ENCODE measurements around the gene RASAL1. TPM values are rescaled to one million over a fixed set of nuclear protein-coding genes. Genes with fewer than 3 reads are reported as not detected.

The RASAL1 gene
- total and polyA plus RNA-seq, 7 experiments from 2014 or later = 0.19 to 2.1 (median 1.4) TPM

- Mint-ChIP-seq H3K36me3 (no peaks in the 10 kb centered on the region), H3K4me3 (peak overlapping the region in 9 of 10 donors; percentile 36 to 91 (median 87)), H3K9me3 (no peaks in the 10 kb centered on the region), H3K27me3 (peaks cover 0 to 28% (median 0%) of the 10 kb centered on the region in 5 donors), H3K4me1 (peaks cover 0 to 54% (median 42%) of the 10 kb centered on the region in 7 donors), H3K27ac (peak overlapping the region in 8 of 9 donors; percentile 46 to 90 (median 84))
- Histone ChIP-seq H3K36me3 (ENCODE audit: control insufficient read depth in 2 of 3, insufficient read depth in 3 of 3, low read length in 3 of 3) (no peaks in the 10 kb centered on the region), H3K9me3 (ENCODE audit: control insufficient read depth in 2 of 3, low read length in 3 of 3) (no peaks in the 10 kb centered on the region), H3K27ac (ENCODE audit: low read depth, low read length) (peak overlapping the region; percentile 72), H3K27me3 (ENCODE audit: control insufficient read depth in 2 of 2, insufficient read depth in 2 of 2, low read length in 2 of 2) (no peaks in the 10 kb centered on the region), H3K4me3 (ENCODE audit: low read length) (peak overlapping the region; percentile 57), H3K4me1 (ENCODE audit: control insufficient read depth in 2 of 2, insufficient read depth in 2 of 2, low read length in 2 of 2) (peaks cover 4 to 46% of the 10 kb centered on the region in 2 donors)
- intact Hi-C loops (cut with micrococcal nuclease) = loop anchor here (5.0 to 10.0 kb wide), 2 partner anchors 81 to 278 kb away; partner anchors contain the start of genes RASAL1 (in 1 of the 2) and SLC8B1 (in 1 of the 2)
- CTCF ChIA-PET = interaction anchor here (0.7 kb wide), 1 partner anchor 118 kb away, joined by 3 read pairs; no protein-coding TSS in a partner anchor
- ATAC-seq = no peak
- POLR2A ChIA-PET = interaction anchor here (0.5 to 1.6 kb wide), 2 partner anchors 33 to 129 kb away, joined by 3 to 4 read pairs; partner anchors contain the start of gene DDX54
- no peak for DNase-seq
Observed at GRCh38 chr12:113056381-113056630, 79.3 kb downstream of the RASAL1 start.

DNA sequence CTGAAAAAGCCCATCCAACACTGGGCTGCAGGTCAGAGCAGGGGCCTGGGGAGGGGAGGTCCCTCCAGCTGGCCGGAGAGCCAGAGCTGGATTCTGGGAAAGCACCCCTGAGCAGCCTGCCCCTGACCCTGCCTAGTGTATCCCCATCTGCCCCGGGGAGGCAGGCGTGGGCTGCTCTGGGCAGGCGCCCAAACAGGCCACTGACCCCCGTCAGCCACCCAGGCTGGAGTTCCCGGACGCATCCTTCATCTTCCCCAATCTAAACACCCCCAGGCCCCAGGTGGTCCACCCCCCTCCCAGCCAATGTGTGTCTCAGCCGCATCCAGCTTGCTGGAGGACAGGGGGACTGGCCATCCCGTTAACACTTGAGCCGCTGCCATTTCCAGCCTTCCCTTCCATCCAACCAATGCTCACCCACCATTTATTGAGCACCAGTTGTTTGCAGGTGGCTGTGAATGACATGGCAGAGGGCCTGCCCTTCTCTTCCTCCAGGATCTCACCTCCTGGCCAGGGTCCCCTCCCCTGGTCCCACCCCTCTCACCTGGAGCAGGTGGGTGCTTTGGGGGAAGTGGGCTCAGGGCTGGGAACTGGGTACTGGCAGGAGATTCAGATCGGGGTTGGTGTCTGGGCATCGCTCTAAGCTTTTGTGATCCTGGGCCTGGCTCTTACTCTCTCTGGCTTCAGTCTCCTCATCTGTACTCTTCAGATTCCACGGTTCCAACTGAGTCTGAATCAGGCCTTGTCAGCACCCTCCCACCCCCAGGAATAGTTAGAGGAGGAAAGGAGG lies 79.8 kb downstream of the RASAL1 start:
- Mint-ChIP-seq H3K36me3 (no peaks in the 10 kb centered on the region), H3K4me3 (peak overlapping the region in 9 of 10 donors; percentile 36 to 91 (median 87)), H3K27me3 (peaks cover 0 to 28% (median 0%) of the 10 kb centered on the region in 5 donors), H3K9me3 (no peaks in the 10 kb centered on the region), H3K27ac (peak overlapping the region in 8 of 9 donors; percentile 46 to 90 (median 84)), H3K4me1 (peaks cover 0 to 54% (median 45%) of the 10 kb centered on the region in 7 donors)
- Histone ChIP-seq H3K27me3 (ENCODE audit: control insufficient read depth in 2 of 2, insufficient read depth in 2 of 2, low read length in 2 of 2) (no peaks in the 10 kb centered on the region), H3K4me3 (ENCODE audit: low read length) (peak overlapping the region; percentile 57), H3K27ac (ENCODE audit: low read depth, low read length) (peak overlapping the region; percentile 72), H3K36me3 (ENCODE audit: control insufficient read depth in 2 of 3, insufficient read depth in 3 of 3, low read length in 3 of 3) (no peaks in the 10 kb centered on the region), H3K4me1 (ENCODE audit: control insufficient read depth in 2 of 2, insufficient read depth in 2 of 2, low read length in 2 of 2) (peaks cover 4 to 41% of the 10 kb centered on the region in 2 donors), H3K9me3 (ENCODE audit: control insufficient read depth in 2 of 3, low read length in 3 of 3) (no peaks in the 10 kb centered on the region)
- intact Hi-C loops (cut with micrococcal nuclease) = loop anchor here (5.0 to 10.0 kb wide), 2 partner anchors 82 to 279 kb away; partner anchors contain the start of genes RASAL1 (in 1 of the 2) and SLC8B1 (in 1 of the 2)
- ATAC-seq (no peak), DNase-seq (no peak)
- CTCF ChIA-PET = interaction anchor here (0.7 to 8.1 kb wide), 3 partner anchors 14 to 119 kb away, joined by 3 to 73 read pairs (median 3); no protein-coding TSS in a partner anchor
- POLR2A ChIA-PET = interaction anchor here (0.5 to 1.6 kb wide), 2 partner anchors 34 to 129 kb away, joined by 3 to 4 read pairs; partner anchors contain the start of gene DDX54

DNA sequence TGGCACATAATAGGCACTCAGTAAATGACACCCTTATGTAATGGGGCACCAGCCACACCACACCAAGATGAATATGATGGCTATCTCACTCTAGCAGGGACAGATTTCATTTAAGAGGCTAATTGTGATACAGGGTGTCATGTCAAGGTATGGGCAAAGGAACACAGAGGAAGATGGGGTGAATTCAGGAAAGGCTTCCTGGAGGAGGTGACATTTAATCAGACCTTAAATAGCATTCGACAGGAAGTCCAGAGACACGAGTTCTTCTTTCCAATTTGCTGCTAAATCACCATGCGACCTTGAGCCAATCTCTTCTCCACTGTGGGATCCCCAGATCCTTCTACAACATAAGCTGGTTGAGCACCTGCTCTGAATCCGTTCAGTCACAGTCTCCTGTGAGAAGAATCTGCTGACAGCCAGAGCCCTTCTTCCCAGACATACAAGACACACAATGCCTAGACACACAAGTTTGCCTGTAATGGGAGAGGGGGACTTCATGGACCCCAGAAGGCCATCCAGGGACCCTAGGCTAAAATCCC lies 80.5 kb downstream of the RASAL1 start:
- Mint-ChIP-seq H3K4me1 (peaks cover 0 to 60% (median 49%) of the 10 kb centered on the region in 7 donors), H3K9me3 (no peaks in the 10 kb centered on the region), H3K4me3 (peak overlapping the region in 8 of 10 donors; percentile 49 to 91 (median 74)), H3K36me3 (no peaks in the 10 kb centered on the region), H3K27ac (peak overlapping the region in 8 of 9 donors; percentile 17 to 90 (median 74)), H3K27me3 (peaks cover 0 to 28% (median 0%) of the 10 kb centered on the region in 5 donors)
- Histone ChIP-seq H3K27me3 (ENCODE audit: control insufficient read depth in 2 of 2, insufficient read depth in 2 of 2, low read length in 2 of 2) (no peaks in the 10 kb centered on the region), H3K9me3 (ENCODE audit: control insufficient read depth in 2 of 3, low read length in 3 of 3) (no peaks in the 10 kb centered on the region), H3K27ac (ENCODE audit: low read depth, low read length) (no peak overlapping the region), H3K4me3 (ENCODE audit: low read length) (no peak overlapping the region), H3K4me1 (ENCODE audit: control insufficient read depth in 2 of 2, insufficient read depth in 2 of 2, low read length in 2 of 2) (peaks cover 4 to 36% of the 10 kb centered on the region in 2 donors), H3K36me3 (ENCODE audit: control insufficient read depth in 2 of 3, insufficient read depth in 3 of 3, low read length in 3 of 3) (no peaks in the 10 kb centered on the region)
- ChIA-PET POLR2A (no interaction called here), CTCF (interaction anchor here (1.2 to 8.1 kb wide), 2 partner anchors 15 to 44 kb away, joined by 3 to 73 read pairs; no protein-coding TSS in a partner anchor)
- intact Hi-C loops (cut with micrococcal nuclease) = loop anchor here (5.0 to 10.0 kb wide), 2 partner anchors 82 to 280 kb away; partner anchors contain the start of genes RASAL1 (in 1 of the 2) and SLC8B1 (in 1 of the 2)
- ATAC-seq = no peak
- DNase-seq = no peak

DNA sequence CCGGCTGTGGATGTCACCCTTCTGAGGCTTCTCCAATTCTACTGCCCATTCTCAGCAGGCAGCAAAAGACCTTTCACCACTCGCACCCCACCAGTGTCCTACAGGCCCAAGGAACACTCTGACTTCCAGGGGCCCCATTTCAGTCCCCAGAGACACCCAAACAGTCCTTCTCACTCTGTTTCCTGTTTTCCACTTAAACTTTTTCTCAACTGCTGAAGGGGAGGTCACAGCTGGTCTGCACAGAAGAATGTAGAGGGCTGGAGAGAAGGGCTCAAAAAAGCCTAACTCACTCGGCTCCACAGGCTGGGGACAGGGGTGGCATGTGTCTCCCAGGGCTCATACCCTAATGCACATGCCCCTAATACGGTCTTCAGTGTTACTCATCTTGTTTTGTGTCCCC lies 83.2 kb downstream of the RASAL1 start:
- no peak overlapping the region for H3K27ac ChIP-seq (ENCODE audit: low read depth, low read length)
- DNase-seq (no peak), ATAC-seq (no peak)
- H3K36me3 ChIP-seq (ENCODE audit: control insufficient read depth in 2 of 3, insufficient read depth in 3 of 3, low read length in 3 of 3) = no peaks in the 10 kb centered on the region
- no peaks in the 10 kb centered on the region for H3K27me3 ChIP-seq (ENCODE audit: control insufficient read depth in 2 of 2, insufficient read depth in 2 of 2, low read length in 2 of 2)
- H3K9me3 ChIP-seq (ENCODE audit: control insufficient read depth in 2 of 3, low read length in 3 of 3) = no peaks in the 10 kb centered on the region
- no peaks in the 10 kb centered on the region for H3K36me3 Mint-ChIP-seq
- intact Hi-C loops (cut with micrococcal nuclease) = loop anchor here in 1 of 2 donors (10.0 kb wide), 1 partner anchor 282 kb away; the partner anchor contains the start of gene SLC8B1
- no peak overlapping the region for H3K4me3 ChIP-seq (ENCODE audit: low read length)
- peaks cover 0 to 24% (median 0%) of the 10 kb centered on the region in 5 donors for H3K27me3 Mint-ChIP-seq
- peak overlapping the region in 5 of 10 donors; percentile 2 to 48 (median 11) for H3K4me3 Mint-ChIP-seq
- ChIA-PET CTCF (interaction anchor here (0.9 to 8.1 kb wide), 2 partner anchors 42 to 46 kb away, joined by 3 to 73 read pairs; no protein-coding TSS in a partner anchor), POLR2A (no interaction called here)
- H3K4me1 ChIP-seq (ENCODE audit: control insufficient read depth in 2 of 2, insufficient read depth in 2 of 2, low read length in 2 of 2) = peaks cover 4 to 31% of the 10 kb centered on the region in 2 donors
- H3K9me3 Mint-ChIP-seq = no peaks in the 10 kb centered on the region
- peak overlapping the region in 8 of 9 donors; percentile 0 to 81 (median 32) for H3K27ac Mint-ChIP-seq
- H3K4me1 Mint-ChIP-seq = peaks cover 4 to 75% (median 69%) of the 10 kb centered on the region in 7 donors

GRCh38 chr12:113051759-113052158 lies 83.8 kb downstream of the RASAL1 start:
- Mint-ChIP-seq H3K9me3 (no peaks in the 10 kb centered on the region), H3K27ac (peak overlapping the region in 4 of 9 donors; percentile 15 to 81 (median 46)), H3K4me3 (peak overlapping the region in 1 of 10 donors; percentile 48), H3K4me1 (peaks cover 4 to 75% (median 69%) of the 10 kb centered on the region in 7 donors), H3K36me3 (no peaks in the 10 kb centered on the region), H3K27me3 (peaks cover 0 to 24% (median 0%) of the 10 kb centered on the region in 5 donors)
- CTCF ChIA-PET = interaction anchor here (0.7 to 8.1 kb wide), 4 partner anchors 17 to 122 kb away, joined by 3 to 73 read pairs (median 6); no protein-coding TSS in a partner anchor
- Histone ChIP-seq H3K27ac (ENCODE audit: low read depth, low read length) (no peak overlapping the region), H3K36me3 (ENCODE audit: control insufficient read depth in 2 of 3, insufficient read depth in 3 of 3, low read length in 3 of 3) (no peaks in the 10 kb centered on the region), H3K27me3 (ENCODE audit: control insufficient read depth in 2 of 2, insufficient read depth in 2 of 2, low read length in 2 of 2) (no peaks in the 10 kb centered on the region), H3K9me3 (ENCODE audit: control insufficient read depth in 2 of 3, low read length in 3 of 3) (no peaks in the 10 kb centered on the region), H3K4me3 (ENCODE audit: low read length) (no peak overlapping the region), H3K4me1 (ENCODE audit: control insufficient read depth in 2 of 2, insufficient read depth in 2 of 2, low read length in 2 of 2) (peaks cover 4 to 31% of the 10 kb centered on the region in 2 donors)
- DNase-seq (no peak), ATAC-seq (no peak)
- POLR2A ChIA-PET = interaction anchor here (0.7 kb wide), 1 partner anchor 129 kb away, joined by 3 read pairs; no protein-coding TSS in a partner anchor
- intact Hi-C loops (cut with micrococcal nuclease) = loop anchor here in 1 of 2 donors (10.0 kb wide), 1 partner anchor 283 kb away; the partner anchor contains the start of gene SLC8B1

DNA sequence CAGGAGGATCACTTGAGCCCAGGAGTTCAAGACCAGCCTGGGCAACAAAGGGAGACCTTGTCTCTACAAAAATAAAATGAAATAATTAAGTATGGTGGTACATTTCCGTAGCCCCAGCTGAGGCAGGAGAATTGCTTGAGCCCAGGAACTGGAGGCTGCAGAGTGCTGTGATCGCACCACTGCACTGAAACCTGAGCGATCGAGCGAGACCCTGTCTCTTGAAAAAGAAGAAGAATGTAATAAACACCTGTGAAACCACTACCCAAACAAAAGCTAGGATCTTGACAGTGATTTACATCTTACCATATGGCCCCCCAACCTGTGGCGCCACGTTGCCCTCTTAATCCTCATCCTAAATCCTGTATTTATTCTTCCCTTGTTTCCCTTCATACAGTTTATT lies 84.8 kb downstream of the RASAL1 start:
- intact Hi-C loops (cut with micrococcal nuclease) = loop anchor here in 1 of 2 donors (10.0 kb wide), 1 partner anchor 284 kb away; the partner anchor contains the start of gene SLC8B1

More for the DNA sequence above, 84.8 kb downstream of the RASAL1 start:
- ChIA-PET CTCF (interaction anchor here (1.0 to 8.1 kb wide), 5 partner anchors 41 to 123 kb away, joined by 3 to 73 read pairs (median 8); no protein-coding TSS in a partner anchor), POLR2A (no interaction called here)
- H3K4me1 ChIP-seq (ENCODE audit: control insufficient read depth in 2 of 2, insufficient read depth in 2 of 2, low read length in 2 of 2) = peaks cover 0 to 26% of the 10 kb centered on the region in 2 donors
- no peaks in the 10 kb centered on the region for H3K36me3 Mint-ChIP-seq
- no peak for DNase-seq
- H3K4me1 Mint-ChIP-seq = peaks cover 4 to 68% (median 62%) of the 10 kb centered on the region in 7 donors
- H3K27me3 Mint-ChIP-seq = peaks cover 0 to 18% (median 0%) of the 10 kb centered on the region in 5 donors
- H3K9me3 ChIP-seq (ENCODE audit: control insufficient read depth in 2 of 3, low read length in 3 of 3) = no peaks in the 10 kb centered on the region
- no peak overlapping the region for H3K4me3 ChIP-seq (ENCODE audit: low read length)
- no peaks in the 10 kb centered on the region for H3K27me3 ChIP-seq (ENCODE audit: control insufficient read depth in 2 of 2, insufficient read depth in 2 of 2, low read length in 2 of 2)
- no peak for ATAC-seq
- H3K36me3 ChIP-seq (ENCODE audit: control insufficient read depth in 2 of 3, insufficient read depth in 3 of 3, low read length in 3 of 3) = no peaks in the 10 kb centered on the region
- H3K4me3 Mint-ChIP-seq = no peak overlapping the region
- no peak overlapping the region for H3K27ac ChIP-seq (ENCODE audit: low read depth, low read length)
- peak overlapping the region in 1 of 9 donors; percentile 53 for H3K27ac Mint-ChIP-seq
- H3K9me3 Mint-ChIP-seq = no peaks in the 10 kb centered on the region

All from naive thymus-derived CD4-positive, alpha-beta T cell (primary cell).